T-helper 2 cell treated with Interferon-gamma antibody and Interleukin-4, amounts not matched to agents 100 ng/mL and 5 ng/mL, for 36 hours (primary cell): ENCODE data around the gene BGLAP. TPM values are rescaled to one million over a fixed set of nuclear protein-coding genes. Genes with fewer than 3 reads are reported as not detected.

Experiments
- intact Hi-C: fragments of 100-400 bp; cut with micrococcal nuclease; formaldehyde crosslinking; loops from one replicate; pipeline ENCODE4 v1.15.1; 2023
- total RNA-seq: library from RNA; stranded (reverse); gene quantifications from 2 replicates; pipeline ENCODE4 v1.2.3, GENCODE V29; 2022

BGLAP gene
- total RNA-seq, 1 donor from 2014 or later, result 2.9 TPM

DNA sequence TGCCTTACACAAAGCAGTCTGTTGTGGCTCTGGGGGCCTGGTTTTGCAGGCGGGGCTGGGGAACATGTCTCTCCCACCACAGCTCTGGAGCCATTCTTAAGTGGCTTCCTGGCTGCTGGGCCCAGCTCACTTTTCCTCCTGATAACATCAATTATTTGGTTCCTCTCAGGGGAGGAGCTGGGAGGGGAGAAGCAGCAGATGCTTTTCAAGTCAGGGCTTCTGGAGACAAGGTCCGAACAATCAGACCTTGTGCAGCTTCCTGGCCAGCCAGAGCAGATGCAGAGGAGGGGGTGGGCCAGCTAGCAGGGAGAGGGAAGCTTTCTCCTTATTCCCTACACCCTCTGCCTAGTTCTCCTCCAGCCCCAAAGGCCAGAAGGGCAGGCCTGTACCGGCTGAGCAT, 9.5 kb downstream of the BGLAP start:
- intact Hi-C loops, result no loop called here

DNA sequence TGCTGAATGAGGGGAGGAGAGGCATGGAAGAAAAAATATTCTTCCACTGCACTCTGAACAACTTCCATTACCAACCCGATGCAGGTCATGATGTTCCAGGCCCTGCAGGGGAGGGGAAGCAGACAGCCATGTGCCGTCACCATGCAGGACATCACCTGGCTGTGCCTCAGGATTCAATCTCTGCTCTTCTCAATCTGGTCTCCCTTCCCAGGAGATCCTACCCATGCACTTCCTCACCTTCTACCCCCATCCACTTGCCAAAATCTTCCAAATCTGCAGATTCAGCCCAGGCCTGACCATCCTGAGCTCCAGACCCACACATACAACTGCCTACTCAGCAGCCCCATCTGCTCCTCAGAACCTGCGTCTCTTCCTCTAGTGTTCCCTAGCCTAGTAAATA, 11.7 kb downstream of the BGLAP start:
- intact Hi-C loops, result no loop called here

- intact Hi-C loops, result no loop called here
Observed at GRCh38 chr1:156257711-156258110, 15.7 kb downstream of the BGLAP start.

GRCh38 chr1:156258859-156259258, 16.9 kb downstream of the BGLAP start:
- intact Hi-C loops, result no loop called here

DNA sequence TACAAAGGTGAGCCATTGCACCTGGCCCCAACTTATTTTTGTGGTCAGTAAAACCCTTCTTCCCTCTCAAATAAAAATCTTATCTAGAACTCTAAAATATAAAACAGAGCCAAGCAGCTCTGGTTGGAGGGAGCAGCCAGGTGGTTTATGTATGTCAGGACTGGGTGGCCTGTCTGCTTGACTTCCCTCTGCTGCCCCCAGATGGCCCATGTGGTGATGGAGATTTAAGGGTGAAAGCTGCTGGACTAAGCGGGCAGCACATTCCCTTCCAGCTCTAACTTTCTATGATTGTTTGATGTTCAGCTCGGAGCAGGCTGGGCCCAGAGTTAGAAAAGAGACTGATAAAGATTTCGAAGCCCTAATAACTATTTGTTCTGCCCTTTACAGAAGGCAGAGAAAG, 17.8 kb downstream of the BGLAP start:
- intact Hi-C loops, result no loop called here

DNA sequence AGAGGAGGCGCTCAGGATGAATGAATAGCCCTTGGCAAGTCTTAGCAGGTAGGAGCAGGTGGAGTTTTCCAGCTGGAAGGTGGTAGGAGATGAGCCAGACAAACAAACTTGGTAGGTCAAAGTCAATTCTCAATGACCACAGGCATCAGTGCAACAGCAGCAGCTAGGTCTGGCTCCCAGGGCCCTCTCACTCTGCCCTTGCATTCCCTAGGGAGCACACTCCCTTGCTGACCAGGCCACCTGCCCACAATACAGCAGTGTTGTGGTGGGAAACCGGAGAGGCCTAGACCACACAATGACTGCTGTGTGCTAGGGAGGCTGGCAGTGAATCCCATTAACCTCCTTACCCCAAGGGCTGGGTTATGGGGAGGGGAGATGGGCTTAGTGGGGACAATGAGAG, 18.9 kb downstream of the BGLAP start:
- intact Hi-C loops, result no loop called here

- intact Hi-C loops, result no loop called here
Observed at GRCh38 chr1:156262461-156263287, 20.7 kb downstream of the BGLAP start.

- intact Hi-C loops, result no loop called here
Observed at GRCh38 chr1:156263288-156263655, 21.3 kb downstream of the BGLAP start.

- intact Hi-C loops, result no loop called here
Observed at GRCh38 chr1:156266051-156266450, 24.1 kb downstream of the BGLAP start.

DNA sequence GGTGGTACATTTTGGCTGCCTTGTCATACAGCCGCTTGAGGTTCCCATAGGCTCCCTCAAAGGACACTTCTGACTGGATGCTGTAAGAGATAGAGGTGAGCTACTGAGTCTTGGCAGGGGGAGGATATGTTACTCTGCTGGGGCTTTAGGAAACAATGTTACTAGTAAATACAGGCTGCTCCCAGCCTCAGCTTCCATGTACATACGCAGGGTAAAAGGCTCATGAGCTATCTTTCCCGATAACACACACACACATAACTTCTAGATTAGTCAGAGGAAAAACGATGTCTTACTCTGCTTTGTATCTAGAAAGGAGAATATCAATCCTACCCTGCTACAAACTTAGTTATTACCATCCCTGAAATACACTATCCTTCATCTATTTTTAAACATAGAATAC, 26.4 kb downstream of the BGLAP start:
- intact Hi-C loops, result no loop called here

- intact Hi-C loops, result no loop called here
Observed at GRCh38 chr1:156270314-156270713, 28.3 kb downstream of the BGLAP start.

- intact Hi-C loops, result no loop called here
Observed at GRCh38 chr1:156276532-156276931, 34.5 kb downstream of the BGLAP start.

- intact Hi-C loops, result no loop called here
Observed at GRCh38 chr1:156276966-156277381, 35.0 kb downstream of the BGLAP start.

DNA sequence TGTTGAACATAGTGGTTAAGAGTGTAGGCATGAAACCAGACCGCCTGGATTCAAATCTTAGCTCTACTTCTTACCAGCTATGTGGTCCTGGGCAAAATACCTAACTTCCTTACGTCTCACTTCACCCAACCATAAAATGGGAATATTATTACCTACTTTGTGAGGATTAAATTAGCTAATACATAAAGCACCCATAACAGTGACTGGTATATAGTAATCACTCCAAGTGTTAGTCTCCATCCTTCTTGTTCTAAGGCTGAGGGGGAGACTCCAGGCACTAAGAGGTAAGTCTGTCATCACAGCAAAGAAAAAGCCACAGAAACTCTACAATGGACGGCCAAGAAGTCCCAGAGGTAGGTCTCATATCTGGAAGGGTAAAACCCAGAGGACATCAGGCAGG, 37.9 kb downstream of the BGLAP start:
- intact Hi-C loops, result no loop called here

GRCh38 chr1:156281281-156281680, 39.3 kb downstream of the BGLAP start:
- intact Hi-C loops, result no loop called here

DNA sequence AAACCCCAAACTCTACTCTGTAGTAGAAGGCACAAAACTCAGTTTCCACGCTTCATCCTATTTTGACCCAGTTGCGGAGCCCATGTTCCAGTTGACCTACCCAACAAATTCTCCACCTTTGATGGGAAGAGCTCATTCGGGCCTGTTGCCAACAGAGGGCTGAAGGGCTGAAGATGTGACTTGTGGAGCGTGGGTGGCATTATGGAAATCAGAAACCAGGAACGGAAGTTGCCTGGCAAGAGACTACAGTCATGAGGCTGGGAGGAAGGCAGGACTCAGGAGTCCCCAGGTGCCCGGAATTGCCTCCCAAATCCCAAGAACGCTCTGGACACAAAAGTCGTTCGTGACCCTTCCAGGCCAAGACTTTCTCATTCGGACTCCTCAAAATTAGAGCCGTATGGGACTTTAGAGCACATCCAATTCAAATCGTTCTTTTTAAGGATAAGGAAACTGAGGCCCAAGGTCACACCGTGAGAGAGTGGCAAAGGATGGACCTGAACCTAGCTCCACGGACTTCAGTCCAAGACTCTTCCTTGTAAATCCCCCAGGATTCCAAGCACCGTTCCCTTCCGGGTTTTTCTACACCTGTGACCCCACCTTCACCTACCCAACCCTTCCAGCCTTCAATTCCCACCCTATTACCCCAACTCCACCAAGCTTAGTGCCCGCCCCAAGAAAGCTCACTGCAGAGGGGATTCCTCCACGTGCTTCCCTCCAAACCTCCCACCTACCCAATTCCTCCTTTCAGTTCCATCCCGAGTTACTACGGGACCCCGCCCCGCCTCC, 39.9 kb downstream of the BGLAP start:
- intact Hi-C loops, result loop anchor here (1.0 to 2.0 kb wide), 5 partner anchors 56 to 459 kb away; partner anchors contain the start of genes CCT3, LAMTOR2, MRPL24 and TSACC

DNA sequence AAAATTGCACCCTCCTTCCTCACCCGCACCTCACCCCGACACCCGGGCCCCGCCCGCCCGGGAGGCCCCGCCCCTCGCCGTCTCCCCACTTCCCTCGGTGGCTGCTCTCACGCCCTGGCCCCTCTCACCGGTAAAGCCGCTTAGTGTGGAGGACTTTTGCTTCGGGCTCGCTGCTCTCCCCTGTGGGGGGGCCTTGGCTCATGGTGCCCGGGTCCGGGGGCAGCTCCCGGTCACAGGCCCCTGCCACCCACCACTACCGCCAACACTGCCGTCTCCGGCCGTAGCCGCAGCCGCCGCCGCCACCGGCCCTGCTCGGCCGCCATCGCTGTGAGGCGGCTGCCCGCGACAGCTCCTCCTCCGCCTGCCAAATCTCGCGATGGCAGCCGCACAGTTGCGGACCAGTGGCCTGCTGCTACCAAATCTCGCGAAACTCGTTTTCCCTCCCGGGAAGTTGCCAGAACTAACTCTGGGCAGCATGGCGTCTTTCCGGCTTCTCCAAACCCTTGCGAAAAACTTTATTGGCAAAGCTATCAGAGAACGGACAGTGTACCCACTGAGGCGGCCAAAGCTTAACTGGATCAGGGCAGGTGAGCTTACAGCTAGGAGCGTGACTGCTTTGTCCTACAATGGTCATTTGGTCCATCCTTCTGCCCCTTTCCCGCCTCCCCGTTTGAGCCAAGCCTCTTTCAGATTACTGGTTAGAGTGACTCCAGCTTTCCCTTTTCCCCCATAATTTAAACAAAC, 40.7 kb downstream of the BGLAP start, which contains the start of gene SMG5:
Gene SMG5, minus strand, starts transcription at position 347 of the 744 bp plus-strand sequence. Its CDS starts 145 bp downstream, at position 202.
- intact Hi-C loops, result loop anchor here (1.0 to 2.0 kb wide), 6 partner anchors 56 to 458 kb away; partner anchors contain the start of genes CCT3, LAMTOR2, MRPL24 and TSACC

GRCh38 chr1:156283521-156283920, 41.5 kb downstream of the BGLAP start:
- intact Hi-C loops, result loop anchor here (1.0 to 2.0 kb wide), 3 partner anchors 90 to 457 kb away; partner anchors contain the start of genes LAMTOR2 and MRPL24

GRCh38 chr1:156284112-156284511, 42.1 kb downstream of the BGLAP start, which contains the start of gene TMEM79:
TSS of gene TMEM79 (plus strand) at chr1:156284325. CDS start at chr1:156285227, 902 bp downstream.
- intact Hi-C loops, result no loop called here

- intact Hi-C loops, result no loop called here
Observed at GRCh38 chr1:156284757-156285156, 42.8 kb downstream of the BGLAP start.

- intact Hi-C loops, result no loop called here
Observed at GRCh38 chr1:156285437-156285836, 43.5 kb downstream of the BGLAP start.
